Neural progenitor cell (in vitro differentiated cells): Measurements from ENCODE around the gene EXOC6B.

Experiments used
- CTCF ChIP-seq: fragments of 200-600 bp; sonication (generic); IDR thresholded peaks from 2 replicates; pipeline ENCODE4 v1.5.1; 2017; ENCODE audit warnings: antibody characterized with exemption, mild to moderate bottlenecking
- EZH2 ChIP-seq: fragments of 200-600 bp; sonication (generic); IDR thresholded peaks from 2 replicates; pipeline ENCODE4 v1.6.1; 2017; ENCODE audit warnings: antibody characterized with exemption, mild to moderate bottlenecking, moderate library complexity
- EZH2phosphoT487 ChIP-seq: fragments of 200-600 bp; sonication (generic); IDR thresholded peaks from 2 replicates; pipeline ENCODE4 v1.6.1; 2017; ENCODE audit warnings: antibody characterized with exemption

GRCh38 chr2:72750466-72750865 is 75.4 kb downstream of the EXOC6B start:
- TF ChIP-seq CTCF (no peak), EZH2phosphoT487 (no peak), EZH2 (no peak)
